ENCODE data around the gene CTDSPL2. TPM values are rescaled to one million over a fixed set of nuclear protein-coding genes. Genes with fewer than 3 reads are reported as not detected.

Gene CTDSPL2
- total and polyA plus RNA-seq, 8 donors = 27.5 to 81.0 (median 64.7) TPM

DNA sequence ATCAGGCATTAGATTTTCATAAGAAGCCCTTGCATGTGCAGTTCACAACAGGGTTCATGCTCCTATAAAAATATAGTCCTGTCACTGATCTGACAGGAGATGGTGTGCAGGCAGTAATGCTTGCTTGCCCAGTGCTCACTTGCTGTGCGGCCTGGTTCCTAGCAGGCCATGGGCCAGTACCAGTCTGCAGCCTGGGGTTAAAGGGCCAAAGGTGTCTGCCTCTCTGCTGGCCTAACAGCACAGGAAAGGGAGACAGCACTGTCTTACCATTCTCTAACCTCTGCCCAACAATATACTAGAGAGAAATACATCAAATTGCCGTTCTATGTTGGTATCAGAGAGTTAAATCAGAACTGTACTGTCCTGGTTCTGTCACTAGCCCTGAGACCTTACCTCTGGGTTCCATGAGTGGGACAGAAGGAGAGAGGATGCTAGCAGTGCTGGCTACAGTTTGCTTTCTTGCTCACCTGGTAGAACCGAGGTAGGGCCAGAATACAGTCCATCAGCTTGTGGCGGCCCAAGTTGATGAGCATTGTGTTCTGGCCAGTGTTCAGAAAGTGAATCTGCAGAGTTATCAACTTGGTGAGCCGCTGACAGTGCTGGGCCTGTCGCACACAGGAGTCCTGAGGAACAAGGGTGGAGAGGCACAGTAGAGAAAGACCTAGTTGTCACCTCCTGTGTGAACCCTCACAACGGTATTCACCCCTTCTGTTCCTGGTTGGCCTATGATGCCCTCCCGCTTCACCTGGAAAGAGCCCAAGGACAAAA lies 138.1 kb downstream of the CTDSPL2 start:
- H3K36me3 ChIP-seq = peaks cover 7 to 100% of the 10 kb centered on the region in 2 donors
- no peak overlapping the region for H3K27ac ChIP-seq
- H3K4me3 ChIP-seq = no peak overlapping the region
- intact Hi-C loops (cut with DNase I) = no loop called here
- H3K4me1 ChIP-seq = no peaks in the 10 kb centered on the region
- ATAC-seq (no peak), DNase-seq (no peak)
- no peaks in the 10 kb centered on the region for H3K9me3 ChIP-seq
- TF ChIP-seq CTCF (IDR thresholded peaks at IDR 0.05) = no peak
- H3K27me3 ChIP-seq = no peaks in the 10 kb centered on the region

DNA sequence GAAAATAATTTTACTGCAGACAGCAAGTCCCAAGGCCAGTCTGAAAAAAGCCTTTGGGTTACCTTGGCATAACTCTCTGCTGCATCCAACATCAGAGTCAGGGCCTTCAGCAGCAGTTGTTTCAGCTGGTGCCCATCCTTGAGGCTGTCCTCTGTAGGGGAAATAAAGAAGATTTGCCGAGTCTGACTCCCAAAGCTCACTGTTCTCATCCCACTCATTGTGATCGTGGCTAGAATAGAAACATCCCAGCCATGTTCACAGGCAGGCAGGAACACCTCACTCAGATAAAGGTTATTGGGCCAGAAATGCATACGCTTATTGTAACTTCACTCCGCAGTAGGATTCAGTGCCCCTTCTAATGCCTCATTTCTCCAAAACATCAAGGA lies 138.7 kb downstream of the CTDSPL2 start:
- H3K27me3 ChIP-seq = no peaks in the 10 kb centered on the region
- no peaks in the 10 kb centered on the region for H3K9me3 ChIP-seq
- no peak for ATAC-seq
- H3K4me1 ChIP-seq = no peaks in the 10 kb centered on the region
- no peak overlapping the region for H3K27ac ChIP-seq
- TF ChIP-seq CTCF (IDR thresholded peaks at IDR 0.05) = no peak
- DNase-seq = no peak
- H3K4me3 ChIP-seq = no peak overlapping the region
- intact Hi-C loops (cut with DNase I) = no loop called here
- peaks cover 7 to 100% of the 10 kb centered on the region in 2 donors for H3K36me3 ChIP-seq

DNA sequence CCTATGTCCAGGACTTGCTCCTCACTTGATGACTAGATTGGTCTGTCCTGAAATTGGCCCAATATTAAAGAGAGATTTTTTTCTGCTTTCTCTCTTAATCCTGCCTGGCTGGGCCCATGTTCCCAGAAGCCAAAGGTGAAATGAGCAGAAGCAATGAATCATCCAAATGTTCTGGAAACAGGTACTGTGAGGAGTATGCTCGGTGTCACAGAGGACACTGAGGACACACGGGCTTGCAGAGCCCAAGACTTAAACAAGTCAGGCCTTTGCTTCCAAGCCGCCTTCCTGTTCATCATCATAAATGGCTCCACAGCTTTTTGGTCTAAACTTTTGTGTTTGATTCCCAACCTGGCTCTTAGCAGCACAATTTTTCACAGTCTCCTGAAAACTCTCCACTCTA lies 140.9 kb downstream of the CTDSPL2 start:
- no peaks in the 10 kb centered on the region for H3K4me1 ChIP-seq
- H3K4me3 ChIP-seq = no peak overlapping the region
- no peak overlapping the region for H3K27ac ChIP-seq
- no peak for ATAC-seq
- no peak for DNase-seq
- H3K27me3 ChIP-seq = no peaks in the 10 kb centered on the region
- peaks cover 7 to 100% of the 10 kb centered on the region in 2 donors for H3K36me3 ChIP-seq
- intact Hi-C loops (cut with DNase I) = no loop called here
- no peaks in the 10 kb centered on the region for H3K9me3 ChIP-seq
- no peak for TF ChIP-seq CTCF (IDR thresholded peaks at IDR 0.05)

DNA sequence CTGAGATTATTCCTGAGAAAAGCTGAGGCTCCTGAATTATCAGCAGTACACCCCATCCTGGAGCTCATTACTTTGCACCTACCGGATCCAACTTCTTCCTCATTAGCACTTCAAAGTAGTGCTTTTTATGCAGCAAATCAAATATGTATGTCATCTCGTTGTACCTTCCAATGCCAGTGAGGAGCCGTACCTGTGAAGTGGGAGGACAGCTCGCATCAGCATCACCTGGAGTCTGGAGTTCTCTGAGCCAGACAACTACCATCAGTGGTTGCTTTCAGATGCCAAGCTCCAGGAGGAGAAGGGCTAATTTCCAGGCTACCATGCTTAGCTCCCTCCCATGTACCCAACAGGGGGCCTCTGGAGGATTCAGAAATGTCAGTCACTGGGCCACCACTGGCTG lies 141.9 kb downstream of the CTDSPL2 start:
- H3K36me3 ChIP-seq = peaks cover 4 to 100% of the 10 kb centered on the region in 2 donors

GRCh38 chr15:44570361-44570760 lies 142.9 kb downstream of the CTDSPL2 start:
- peaks cover 3 to 98% of the 10 kb centered on the region in 2 donors for H3K36me3 ChIP-seq
- DNase-seq (no peak), ATAC-seq (no peak)
- intact Hi-C loops (cut with DNase I) = no loop called here
- H3K4me1 ChIP-seq = no peaks in the 10 kb centered on the region
- no peaks in the 10 kb centered on the region for H3K27me3 ChIP-seq
- TF ChIP-seq CTCF (IDR thresholded peaks at IDR 0.05) = no peak
- no peak overlapping the region for H3K27ac ChIP-seq
- H3K9me3 ChIP-seq = no peaks in the 10 kb centered on the region
- H3K4me3 ChIP-seq = no peak overlapping the region

More for the DNA sequence above, 141.9 kb downstream of the CTDSPL2 start:
- no peak overlapping the region for H3K27ac ChIP-seq
- no peak for TF ChIP-seq CTCF (IDR thresholded peaks at IDR 0.05)
- no peaks in the 10 kb centered on the region for H3K27me3 ChIP-seq
- no peaks in the 10 kb centered on the region for H3K9me3 ChIP-seq
- no peak for ATAC-seq
- no peak for DNase-seq
- no peaks in the 10 kb centered on the region for H3K4me1 ChIP-seq
- H3K4me3 ChIP-seq = no peak overlapping the region
- intact Hi-C loops (cut with DNase I) = no loop called here

Data from left lung (tissue), 10 donors.